ENCODE measurements around the gene ZNF618. TPM values are rescaled to one million over a fixed set of nuclear protein-coding genes. Genes with fewer than 3 reads are reported as not detected.

ZNF618 gene
- total RNA-seq, 1 donor from 2014 or later, result 12.1 TPM

DNA sequence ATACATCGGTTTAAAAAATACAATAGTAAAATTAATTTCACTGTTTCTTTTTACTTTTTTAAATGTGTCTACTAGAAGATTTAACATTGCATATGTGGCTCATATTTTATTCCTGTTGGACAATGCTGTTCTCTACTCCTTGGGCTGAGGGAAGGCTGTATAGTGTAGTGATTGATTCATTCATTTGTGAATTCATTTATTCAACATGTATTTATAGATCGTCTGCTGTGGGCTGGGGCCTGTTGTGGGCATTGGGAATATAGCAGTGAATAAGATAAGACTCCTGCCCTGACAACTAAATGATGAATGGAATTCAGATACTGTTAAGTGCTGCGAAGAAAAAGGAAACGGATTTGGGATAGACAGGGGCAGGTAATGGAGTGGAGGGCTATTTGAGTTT lies 55.7 kb downstream of the ZNF618 start:
- no peak for TF ChIP-seq CTCF (IDR thresholded peaks at IDR 0.05; ENCODE audit: insufficient read depth, low read length, poor library complexity, severe bottlenecking)
- Histone ChIP-seq H3K36me3 (ENCODE audit: control insufficient read depth, insufficient read depth, low read length) (no peaks in the 10 kb centered on the region), H3K4me3 (ENCODE audit: low read depth, low read length) (no peak overlapping the region), H3K27me3 (ENCODE audit: control insufficient read depth, insufficient read depth, low read length) (no peaks in the 10 kb centered on the region)
- DNase-seq (ENCODE audit: low read depth), result no peak

DNA sequence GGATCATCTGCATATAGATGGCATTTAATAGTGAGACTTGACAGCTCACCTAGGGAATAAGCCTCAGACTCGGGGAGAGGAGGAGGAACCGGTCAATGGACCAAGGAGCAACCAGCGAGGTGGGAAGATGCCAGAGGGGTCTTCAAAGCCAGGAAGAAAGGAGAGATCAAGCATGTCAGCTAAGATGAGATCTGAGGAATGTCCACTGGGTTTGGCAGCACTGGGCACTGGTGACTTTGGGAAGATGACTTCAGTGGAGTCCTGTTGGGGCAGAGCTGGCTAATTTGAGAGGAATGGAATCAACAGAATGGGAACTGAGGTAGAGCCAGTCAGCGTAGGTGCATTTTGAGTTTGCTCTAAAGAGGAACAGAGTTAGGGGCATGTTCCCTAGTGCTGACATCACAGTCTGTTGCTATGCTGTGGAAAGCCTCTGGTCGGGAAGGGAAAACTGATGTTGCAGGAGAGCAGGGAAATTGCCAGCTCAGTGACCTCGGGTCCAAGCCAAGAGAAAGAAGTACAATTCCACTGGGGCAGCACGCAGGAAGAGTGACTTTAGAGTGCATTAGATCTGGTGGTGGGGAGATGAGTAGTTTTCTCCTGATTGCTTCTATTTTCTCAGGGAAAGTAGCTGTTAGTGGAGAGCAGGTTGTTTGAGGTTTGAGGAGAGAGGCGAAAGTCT lies 56.9 kb downstream of the ZNF618 start:
- TF ChIP-seq CTCF (IDR thresholded peaks at IDR 0.05; ENCODE audit: insufficient read depth, low read length, poor library complexity, severe bottlenecking), result no peak
- no peak overlapping the region for H3K4me3 ChIP-seq (ENCODE audit: low read depth, low read length)
- no peaks in the 10 kb centered on the region for H3K27me3 ChIP-seq (ENCODE audit: control insufficient read depth, insufficient read depth, low read length)
- no peaks in the 10 kb centered on the region for H3K36me3 ChIP-seq (ENCODE audit: control insufficient read depth, insufficient read depth, low read length)
- DNase-seq (ENCODE audit: low read depth), result no peak

DNA sequence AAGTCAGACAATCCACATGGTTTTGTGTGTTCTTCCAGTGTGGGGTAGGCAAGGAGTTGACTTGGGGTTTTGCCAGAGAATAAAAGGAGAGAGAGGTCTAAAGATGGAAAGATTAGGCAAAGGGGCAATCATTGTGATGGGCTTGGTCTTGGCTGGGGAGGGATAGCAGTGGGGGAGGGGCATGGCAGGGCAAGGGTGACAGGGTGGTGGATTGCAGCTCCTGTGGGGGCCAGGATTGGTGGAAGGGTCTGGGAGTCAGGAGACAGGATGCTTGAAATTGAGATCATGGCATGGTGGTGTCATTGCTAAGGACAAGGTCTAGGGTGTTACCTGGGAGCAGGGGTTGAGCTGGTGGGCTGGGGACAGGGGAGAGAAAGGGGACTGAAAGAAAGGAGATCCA lies 57.6 kb downstream of the ZNF618 start:
- TF ChIP-seq CTCF (IDR thresholded peaks at IDR 0.05; ENCODE audit: insufficient read depth, low read length, poor library complexity, severe bottlenecking), result no peak
- Histone ChIP-seq H3K36me3 (ENCODE audit: control insufficient read depth, insufficient read depth, low read length) (no peaks in the 10 kb centered on the region), H3K4me3 (ENCODE audit: low read depth, low read length) (no peak overlapping the region), H3K27me3 (ENCODE audit: control insufficient read depth, insufficient read depth, low read length) (no peaks in the 10 kb centered on the region)
- no peak for DNase-seq (ENCODE audit: low read depth)

DNA sequence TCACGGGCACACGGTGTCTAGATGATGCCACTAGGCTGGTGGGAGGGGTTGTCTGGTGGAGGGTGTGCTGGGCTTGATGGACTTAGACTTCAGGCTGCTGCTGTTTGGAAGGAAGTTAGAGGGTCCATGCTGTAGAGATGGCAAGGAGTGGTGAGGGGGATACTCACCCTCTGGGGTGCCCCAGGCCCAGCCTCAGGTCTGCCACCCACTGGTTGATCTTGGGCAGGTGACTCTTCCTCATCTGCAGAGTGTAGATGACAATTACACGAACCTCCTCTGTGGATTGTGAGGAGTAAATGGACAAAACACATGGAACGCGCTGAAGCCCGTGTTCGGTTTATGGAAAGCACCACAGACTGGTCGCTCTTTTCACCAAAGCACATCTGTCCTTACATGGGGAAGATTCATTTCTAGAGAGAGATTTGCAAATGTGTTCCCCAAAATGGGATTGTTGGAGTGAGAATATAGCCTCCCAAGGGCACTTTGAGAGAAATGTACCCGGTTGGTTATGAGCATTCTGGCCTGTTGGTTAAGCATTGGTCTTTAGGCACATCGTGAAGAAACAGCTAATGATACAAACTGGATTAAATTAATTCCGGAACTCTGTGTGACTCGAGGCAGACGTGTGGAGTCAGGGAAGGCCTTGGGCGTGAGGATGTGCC lies 58.2 kb downstream of the ZNF618 start:
- no peak for DNase-seq (ENCODE audit: low read depth)
- Histone ChIP-seq H3K4me3 (ENCODE audit: low read depth, low read length) (no peak overlapping the region), H3K27me3 (ENCODE audit: control insufficient read depth, insufficient read depth, low read length) (no peaks in the 10 kb centered on the region)

DNA sequence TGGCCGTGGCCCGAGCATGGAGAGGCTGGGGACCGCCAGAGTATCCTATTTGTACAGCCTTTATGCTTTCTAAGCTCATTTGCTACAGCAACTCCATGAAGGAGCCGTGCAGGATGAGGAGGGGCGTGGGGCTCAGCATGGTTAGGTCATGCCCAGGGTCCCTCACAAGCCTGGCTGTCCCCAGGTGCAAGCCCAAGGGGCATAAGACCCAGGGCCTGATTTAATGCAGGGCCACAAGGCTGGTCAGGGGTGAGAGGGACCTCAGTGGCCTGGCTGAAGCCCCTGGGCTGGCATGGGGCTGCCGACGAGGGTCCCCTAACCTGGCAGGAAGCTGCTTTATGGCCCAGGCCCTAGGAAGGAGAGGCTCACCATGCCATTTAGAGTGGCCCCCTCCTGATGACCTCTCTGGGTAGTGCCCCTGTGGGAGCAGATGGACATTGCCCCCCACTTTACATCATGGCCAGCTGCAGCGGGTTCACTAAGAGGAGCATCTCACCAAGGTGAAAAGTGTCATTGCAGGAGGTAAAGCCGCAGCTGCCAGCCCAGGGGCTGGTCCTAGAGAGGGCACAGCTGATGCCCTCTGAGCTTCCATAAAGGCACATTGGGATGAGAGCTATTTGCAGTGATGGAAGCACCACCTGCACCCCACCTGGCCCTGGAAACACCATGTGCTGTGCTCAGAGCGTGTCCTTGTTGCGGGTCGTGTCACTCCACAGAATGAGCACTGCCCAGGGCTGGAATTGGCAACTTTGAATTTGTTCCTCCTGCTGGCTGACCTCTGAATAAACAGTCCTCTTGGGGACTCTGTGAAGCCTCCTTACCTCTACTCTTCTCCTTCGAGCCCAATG lies 58.9 kb downstream of the ZNF618 start:
- no peak for DNase-seq (ENCODE audit: low read depth)
- Histone ChIP-seq H3K36me3 (ENCODE audit: control insufficient read depth, insufficient read depth, low read length) (no peaks in the 10 kb centered on the region), H3K27me3 (ENCODE audit: control insufficient read depth, insufficient read depth, low read length) (no peaks in the 10 kb centered on the region), H3K4me3 (ENCODE audit: low read depth, low read length) (no peak overlapping the region)
- no peak for TF ChIP-seq CTCF (IDR thresholded peaks at IDR 0.05; ENCODE audit: insufficient read depth, low read length, poor library complexity, severe bottlenecking)

More for the DNA sequence above, 58.2 kb downstream of the ZNF618 start:
- no peaks in the 10 kb centered on the region for H3K36me3 ChIP-seq (ENCODE audit: control insufficient read depth, insufficient read depth, low read length)
- TF ChIP-seq CTCF (IDR thresholded peaks at IDR 0.05; ENCODE audit: insufficient read depth, low read length, poor library complexity, severe bottlenecking), result no peak

All from kidney epithelial cell (primary cell).